Astrocyte (in vitro differentiated cells and primary cell): ENCODE measurements around the gene TEX48. TPM values are rescaled to one million over a fixed set of nuclear protein-coding genes. Genes with fewer than 3 reads are reported as not detected.
A peak's percentile ranks its signal among the peaks of the same experiment; 100 is the strongest.

Source experiments
- DNase-seq: peaks from one replicate; pipeline ENCODE4 v3.0.0-alpha.2; 2010; ENCODE audit warnings: low read depth
- FAIRE-seq: peaks from 2 replicates; lab custom pipeline; 2011; peaks lifted over from hg19 to GRCh38; lab: Jason Lieb, UNC
- H2AFZ ChIP-seq: 2 replicates; pipeline ENCODE4 v1.6.0; 2012; ENCODE audit warnings: low read depth, low read length, inconsistent platforms
- H3K27ac ChIP-seq: 2 replicates; pipeline ENCODE4 v1.5.1; 2011; ENCODE audit warnings: low read depth, low read length, inconsistent platforms
- H3K27me3 ChIP-seq: 2 replicates; pipeline ENCODE4 v1.6.0; 2011; ENCODE audit warnings: low read length, inconsistent platforms; ENCODE audit not compliant: insufficient read depth
- H3K36me3 ChIP-seq: 2 replicates; pipeline ENCODE4 v1.5.1; 2011; ENCODE audit warnings: low read length, inconsistent platforms; ENCODE audit not compliant: insufficient read depth
- H3K4me1 ChIP-seq: 2 replicates; pipeline ENCODE4 v1.5.1; 2011; ENCODE audit warnings: low read length, inconsistent platforms; ENCODE audit not compliant: insufficient read depth
- H3K4me2 ChIP-seq: 2 replicates; pipeline ENCODE4 v1.6.0; 2012; ENCODE audit warnings: low read length, inconsistent platforms
- H3K4me3 ChIP-seq: 2 replicates; pipeline ENCODE4 v1.5.1; 2011; ENCODE audit warnings: low read depth, mild to moderate bottlenecking, low read length, inconsistent platforms; ENCODE audit not compliant: insufficient read depth
- H3K79me2 ChIP-seq: 2 replicates; pipeline ENCODE4 v1.6.0; 2012; ENCODE audit warnings: mild to moderate bottlenecking, low read length, inconsistent platforms; ENCODE audit not compliant: insufficient read depth
- H3K9ac ChIP-seq: 2 replicates; pipeline ENCODE4 v1.6.0; 2012; ENCODE audit warnings: mild to moderate bottlenecking, low read length, inconsistent platforms
- H3K9me3 ChIP-seq: 2 replicates; pipeline ENCODE4 v1.5.1; 2012; ENCODE audit warnings: low read depth, mild to moderate bottlenecking, low read length, inconsistent platforms; ENCODE audit not compliant: insufficient read depth
- H4K20me1 ChIP-seq: 2 replicates; pipeline ENCODE4 v1.6.0; 2012; ENCODE audit warnings: low read length, inconsistent platforms; ENCODE audit not compliant: insufficient read depth
- H3K27ac Mint-ChIP-seq: one replicate; pipeline ENCODE4 v1.8.0; 2021; ENCODE audit warnings: mild to moderate bottlenecking, mixed read lengths; ENCODE audit not compliant: unreplicated experiment
- H3K27me3 Mint-ChIP-seq: one replicate; pipeline ENCODE4 v1.8.0; 2021; ENCODE audit warnings: low read depth, mixed read lengths; ENCODE audit not compliant: unreplicated experiment
- H3K36me3 Mint-ChIP-seq: one replicate; pipeline ENCODE4 v1.8.0; 2021; ENCODE audit warnings: low read depth, mixed read lengths; ENCODE audit not compliant: unreplicated experiment
- H3K4me1 Mint-ChIP-seq: one replicate; pipeline ENCODE4 v1.8.0; 2021; ENCODE audit warnings: low read depth, mixed read lengths; ENCODE audit not compliant: unreplicated experiment
- H3K4me3 Mint-ChIP-seq: one replicate; pipeline ENCODE4 v1.8.0; 2021; ENCODE audit warnings: mild to moderate bottlenecking, moderate library complexity, mixed read lengths; ENCODE audit not compliant: unreplicated experiment
- H3K9me3 Mint-ChIP-seq: one replicate; pipeline ENCODE4 v1.8.0; 2021; ENCODE audit warnings: mild to moderate bottlenecking, mixed read lengths; ENCODE audit not compliant: unreplicated experiment
- CTCF ChIP-seq: IDR thresholded peaks from 2 replicates; pipeline ENCODE4 v1.5.1; 2011; ENCODE audit warnings: low read depth, mild to moderate bottlenecking, inconsistent platforms, low read length, moderate library complexity; ENCODE audit not compliant: insufficient read depth
- EZH2 ChIP-seq: IDR thresholded peaks from 2 replicates; pipeline ENCODE4 v1.6.1; 2012; ENCODE audit warnings: mild to moderate bottlenecking, low read length, inconsistent platforms; ENCODE audit not compliant: insufficient read depth
- total RNA-seq: library from RNA; stranded (reverse); gene quantifications from 2 replicates; pipeline ENCODE4 v1.2.1, GENCODE V29; 2021

Gene TEX48
- total RNA-seq, 1 donor from 2014 or later, result not detected

GRCh38 chr9:114626415-114627020 is 55.5 kb downstream of the TEX48 start:
- FAIRE-seq (no peak), DNase-seq (no peak)
- Mint-ChIP-seq H3K4me3 (no peak overlapping the region), H3K9me3 (peaks cover 2% of the 10 kb centered on the region), H3K36me3 (peaks cover 21% of the 10 kb centered on the region), H3K4me1 (peaks cover 15% of the 10 kb centered on the region), H3K27me3 (no peaks in the 10 kb centered on the region), H3K27ac (no peak overlapping the region)
- Histone ChIP-seq H3K4me2 (no peak overlapping the region), H3K4me1 (peaks cover 12% of the 10 kb centered on the region), H3K9ac (no peak overlapping the region), H3K36me3 (no peaks in the 10 kb centered on the region), H3K79me2 (no peaks in the 10 kb centered on the region), H2AFZ (no peak overlapping the region), H3K27me3 (no peaks in the 10 kb centered on the region), H3K27ac (no peak overlapping the region), H3K4me3 (no peak overlapping the region), H3K9me3 (no peaks in the 10 kb centered on the region), H4K20me1 (no peaks in the 10 kb centered on the region)
- TF ChIP-seq EZH2 (no peak), CTCF (no peak)

- H3K36me3 Mint-ChIP-seq, result peaks cover 17% of the 10 kb centered on the region
- H3K4me1 Mint-ChIP-seq, result peaks cover 23% of the 10 kb centered on the region
- no peaks in the 10 kb centered on the region for H3K79me2 ChIP-seq
- H2AFZ ChIP-seq, result no peak overlapping the region
- no peaks in the 10 kb centered on the region for H4K20me1 ChIP-seq
- H3K27me3 Mint-ChIP-seq, result no peaks in the 10 kb centered on the region
- no peak overlapping the region for H3K4me2 ChIP-seq
- H3K9ac ChIP-seq, result no peak overlapping the region
- H3K27me3 ChIP-seq, result no peaks in the 10 kb centered on the region
- H3K9me3 Mint-ChIP-seq, result peaks cover 2% of the 10 kb centered on the region
- no peak overlapping the region for H3K27ac Mint-ChIP-seq
- H3K27ac ChIP-seq, result no peak overlapping the region
- no peaks in the 10 kb centered on the region for H3K36me3 ChIP-seq
- H3K9me3 ChIP-seq, result no peaks in the 10 kb centered on the region
- no peak overlapping the region for H3K4me3 Mint-ChIP-seq
- H3K4me3 ChIP-seq, result no peak overlapping the region
- DNase-seq (no peak), FAIRE-seq (no peak)
- TF ChIP-seq EZH2 (no peak), CTCF (no peak)
- H3K4me1 ChIP-seq, result peaks cover 12% of the 10 kb centered on the region
Observed at GRCh38 chr9:114624677-114625076, 57.3 kb downstream of the TEX48 start.

- Histone ChIP-seq H3K27me3 (no peaks in the 10 kb centered on the region), H3K4me3 (no peak overlapping the region), H2AFZ (no peak overlapping the region), H3K27ac (peak overlapping the region; percentile 23), H4K20me1 (no peaks in the 10 kb centered on the region), H3K79me2 (no peaks in the 10 kb centered on the region), H3K4me2 (peak overlapping the region; percentile 69), H3K4me1 (peaks cover 12% of the 10 kb centered on the region), H3K9ac (peak overlapping the region; percentile 43), H3K36me3 (no peaks in the 10 kb centered on the region), H3K9me3 (no peaks in the 10 kb centered on the region)
- Mint-ChIP-seq H3K27me3 (no peaks in the 10 kb centered on the region), H3K4me1 (peaks cover 25% of the 10 kb centered on the region), H3K4me3 (peak overlapping the region; percentile 54), H3K36me3 (peaks cover 3% of the 10 kb centered on the region), H3K27ac (peak overlapping the region; percentile 37), H3K9me3 (peaks cover 2% of the 10 kb centered on the region)
- DNase-seq (peak; percentile 92), FAIRE-seq (peak; percentile 75)
- TF ChIP-seq CTCF (no peak), EZH2 (no peak)
Observed at GRCh38 chr9:114621975-114622609, 59.9 kb downstream of the TEX48 start.
